Uterus (tissue), 4 donors: ENCODE measurements around the gene XYLB. TPM values are rescaled to one million over a fixed set of nuclear protein-coding genes. Genes with fewer than 3 reads are reported as not detected.

ENCODE experiments used
- DNase-seq, 2 donors: peaks; one replicate each; pipeline ENCODE4 v3.0.0-alpha.2; 2019 to 2020
- H3K27ac ChIP-seq, 2 donors: fragments of 200-600 bp; sonication (generic); 1 replicate in 1 of 2; 2 replicates in 1 of 2; pipeline ENCODE4 v1.5.1; 2016 to 2018
- H3K27me3 ChIP-seq, 2 donors: fragments of 200-600 bp; sonication (generic); one replicate each; pipeline ENCODE4 v1.5.1; 2018 to 2019; ENCODE audit warnings: control low read depth in 1 of 2
- H3K36me3 ChIP-seq, 2 donors: fragments of 200-600 bp; sonication (generic); one replicate each; pipeline ENCODE4 v1.5.1; 2019; ENCODE audit warnings: control low read depth in 1 of 2
- H3K4me1 ChIP-seq, 2 donors: fragments of 200-600 bp; sonication (generic); one replicate each; pipeline ENCODE4 v1.5.1; 2018 to 2019; ENCODE audit warnings: control low read depth in 1 of 2
- H3K4me3 ChIP-seq, 2 donors: fragments of 200-600 bp; sonication (generic); 1 replicate in 1 of 2; 2 replicates in 1 of 2; pipeline ENCODE4 v1.5.1; 2018 to 2019; ENCODE audit warnings: mild to moderate bottlenecking in 1 of 2
- H3K9me3 ChIP-seq, 2 donors: fragments of 200-600 bp; sonication (generic); one replicate each; pipeline ENCODE4 v1.5.1; 2019; ENCODE audit warnings: control low read depth in 1 of 2
- POLR2A ChIP-seq, 2 donors: fragments of 450-650 bp; IDR thresholded peaks; one replicate each; pipeline ENCODE4 v1.6.1; 2016; ENCODE audit warnings: antibody characterized with exemption in 2 of 2, mild to moderate bottlenecking in 1 of 2, moderate library complexity in 1 of 2
- intact Hi-C: fragments of 100-400 bp; cut with DNase I; formaldehyde crosslinking; loops from one replicate; pipeline ENCODE4 v1.15.1; 2023; ENCODE audit warnings: low total_unique reads
- total RNA-seq, 4 donors: library from RNA; depleted of rRNA in 3 of 4; stranded (reverse); fragments of >200 nt in 3 of 4; gene quantifications; one replicate each; pipeline versions ENCODE4 v1.1.0 to v1.2.4, GENCODE V29; 2014 to 2023
- TF ChIP-seq, protein P1 (sequence below), 4 experiments: fragments of 200-600 bp in 2 of 4; fragments of 450-650 bp in 2 of 4; sonication (generic) in 2 of 4; IDR thresholded peaks; one replicate each; pipeline ENCODE4 v1.5.1; 2016 to 2019; ENCODE audit warnings: antibody characterized with exemption in 4 of 4, mild to moderate bottlenecking in 2 of 4, moderate library complexity in 1 of 4
- donor health status: DM: yes; HTN: yes; CAD: no.

XYLB gene
- total RNA-seq, 4 donors from 2014 or later = 0.26 to 12.7 (median 6.5) TPM

DNA sequence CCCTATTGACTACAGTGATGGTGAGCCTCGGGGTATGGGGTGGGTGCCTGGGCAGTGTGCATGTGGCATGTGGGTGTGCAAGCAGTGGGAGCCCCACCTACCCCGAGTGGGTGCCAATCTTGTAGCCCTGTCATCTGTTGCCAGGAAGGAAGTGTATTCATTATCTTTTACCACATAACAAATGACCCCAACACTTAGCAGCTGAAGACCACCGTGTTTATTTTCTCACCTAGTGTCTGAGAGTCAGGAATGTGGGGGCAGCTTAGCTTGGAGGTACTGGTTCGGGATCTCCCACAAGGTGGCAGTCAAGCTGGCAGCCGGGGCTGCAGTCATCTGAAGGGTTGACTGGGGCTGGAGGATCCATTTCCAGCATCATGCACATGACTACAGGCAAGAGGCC, 21.7 kb downstream of the XYLB start:
- Histone ChIP-seq H3K4me1 (no peaks in the 10 kb centered on the region), H3K27ac (peak overlapping the region; percentile 39 to 50), H3K27me3 (no peaks in the 10 kb centered on the region), H3K9me3 (no peaks in the 10 kb centered on the region), H3K4me3 (no peak overlapping the region), H3K36me3 (no peaks in the 10 kb centered on the region)
- DNase-seq = no peak
- intact Hi-C loops = no loop called here
- TF ChIP-seq, protein P1, sequence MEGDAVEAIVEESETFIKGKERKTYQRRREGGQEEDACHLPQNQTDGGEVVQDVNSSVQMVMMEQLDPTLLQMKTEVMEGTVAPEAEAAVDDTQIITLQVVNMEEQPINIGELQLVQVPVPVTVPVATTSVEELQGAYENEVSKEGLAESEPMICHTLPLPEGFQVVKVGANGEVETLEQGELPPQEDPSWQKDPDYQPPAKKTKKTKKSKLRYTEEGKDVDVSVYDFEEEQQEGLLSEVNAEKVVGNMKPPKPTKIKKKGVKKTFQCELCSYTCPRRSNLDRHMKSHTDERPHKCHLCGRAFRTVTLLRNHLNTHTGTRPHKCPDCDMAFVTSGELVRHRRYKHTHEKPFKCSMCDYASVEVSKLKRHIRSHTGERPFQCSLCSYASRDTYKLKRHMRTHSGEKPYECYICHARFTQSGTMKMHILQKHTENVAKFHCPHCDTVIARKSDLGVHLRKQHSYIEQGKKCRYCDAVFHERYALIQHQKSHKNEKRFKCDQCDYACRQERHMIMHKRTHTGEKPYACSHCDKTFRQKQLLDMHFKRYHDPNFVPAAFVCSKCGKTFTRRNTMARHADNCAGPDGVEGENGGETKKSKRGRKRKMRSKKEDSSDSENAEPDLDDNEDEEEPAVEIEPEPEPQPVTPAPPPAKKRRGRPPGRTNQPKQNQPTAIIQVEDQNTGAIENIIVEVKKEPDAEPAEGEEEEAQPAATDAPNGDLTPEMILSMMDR (IDR thresholded peaks at IDR 0.05) = no peak
- TF ChIP-seq POLR2A (IDR thresholded peaks at IDR 0.05) = no peak

DNA sequence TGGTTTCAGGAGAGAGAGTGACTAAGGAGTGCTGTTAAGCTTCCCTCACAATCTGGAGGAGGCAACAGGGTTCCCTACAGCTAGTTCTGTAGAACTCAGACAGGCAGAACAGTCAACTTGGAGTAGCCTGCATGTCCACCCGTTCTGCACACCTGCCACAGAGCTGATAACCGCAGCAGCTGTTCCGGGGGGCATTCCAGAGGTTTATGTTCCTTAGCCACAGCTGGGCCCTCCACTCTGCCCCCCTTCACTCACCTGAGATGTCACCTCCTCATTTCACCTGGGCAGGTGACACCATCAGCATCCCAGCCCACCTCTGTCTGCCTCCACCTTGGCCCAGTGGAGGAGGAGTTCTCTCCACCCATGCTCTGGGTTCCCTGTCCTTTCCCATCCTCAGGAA, 22.6 kb downstream of the XYLB start:
- Histone ChIP-seq H3K4me1 (no peaks in the 10 kb centered on the region), H3K9me3 (no peaks in the 10 kb centered on the region), H3K4me3 (no peak overlapping the region), H3K36me3 (no peaks in the 10 kb centered on the region), H3K27me3 (no peaks in the 10 kb centered on the region), H3K27ac (peak overlapping the region in 1 of 2 donors; percentile 50)
- intact Hi-C loops = no loop called here
- no peak for TF ChIP-seq POLR2A (IDR thresholded peaks at IDR 0.05)
- TF ChIP-seq, protein P1 (IDR thresholded peaks at IDR 0.05) = no peak
- DNase-seq = no peak

- Histone ChIP-seq H3K27ac (no peak overlapping the region), H3K36me3 (no peaks in the 10 kb centered on the region)
These were observed 23.6 kb downstream of the XYLB start for GRCh38 chr3:38370149-38370548.

DNA sequence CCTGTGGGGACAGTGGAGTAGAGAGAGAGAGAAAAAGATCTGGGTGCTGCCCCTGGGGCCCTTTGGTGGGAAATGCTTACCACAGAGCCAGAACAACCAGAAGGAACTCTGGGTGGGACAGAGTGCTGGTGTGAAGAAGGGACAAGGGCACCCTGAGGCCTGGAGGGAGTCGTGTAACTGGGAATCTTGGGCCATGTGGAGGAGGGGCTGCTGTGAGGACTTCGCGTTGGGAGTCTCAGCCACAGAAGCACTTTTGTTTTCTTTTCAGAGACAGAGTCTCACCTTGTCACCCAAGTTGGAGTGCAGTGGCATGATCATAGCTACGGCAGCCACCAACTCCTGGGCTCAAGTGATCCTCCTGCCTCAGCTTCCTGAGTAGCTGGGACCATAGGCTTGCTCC, 24.3 kb downstream of the XYLB start:
- H3K9me3 ChIP-seq = no peaks in the 10 kb centered on the region
- no peak overlapping the region for H3K27ac ChIP-seq
- no peak for TF ChIP-seq POLR2A (IDR thresholded peaks at IDR 0.05)
- TF ChIP-seq, protein P1 (IDR thresholded peaks at IDR 0.05) = no peak
- H3K4me3 ChIP-seq = no peak overlapping the region
- intact Hi-C loops = no loop called here
- no peak for DNase-seq
- no peaks in the 10 kb centered on the region for H3K36me3 ChIP-seq
- H3K4me1 ChIP-seq = no peaks in the 10 kb centered on the region
- no peaks in the 10 kb centered on the region for H3K27me3 ChIP-seq

More at GRCh38 chr3:38370149-38370548, 23.6 kb downstream of the XYLB start:
- intact Hi-C loops = no loop called here
- Histone ChIP-seq H3K4me3 (no peak overlapping the region), H3K4me1 (no peaks in the 10 kb centered on the region), H3K9me3 (no peaks in the 10 kb centered on the region), H3K27me3 (no peaks in the 10 kb centered on the region)
- TF ChIP-seq POLR2A (IDR thresholded peaks at IDR 0.05) = no peak
- TF ChIP-seq, protein P1 (IDR thresholded peaks at IDR 0.05) = no peak
- no peak for DNase-seq

GRCh38 chr3:38371541-38372213, 25.1 kb downstream of the XYLB start:
- no peak for TF ChIP-seq POLR2A (IDR thresholded peaks at IDR 0.05)
- TF ChIP-seq, protein P1 (IDR thresholded peaks at IDR 0.05) = no peak
- DNase-seq = no peak
- intact Hi-C loops = no loop called here
- Histone ChIP-seq H3K9me3 (no peaks in the 10 kb centered on the region), H3K4me3 (no peak overlapping the region), H3K27me3 (no peaks in the 10 kb centered on the region), H3K4me1 (no peaks in the 10 kb centered on the region), H3K36me3 (no peaks in the 10 kb centered on the region), H3K27ac (no peak overlapping the region)
